Ishikawa (cell line): ENCODE data around the gene FLOT1.

Experiments used
- CEBPB ChIP-seq: IDR thresholded peaks from 2 replicates; pipeline ENCODE4 v1.6.1; 2012
- CREB1 ChIP-seq: IDR thresholded peaks from 2 replicates; pipeline ENCODE4 v1.6.1; 2012; ENCODE audit warnings: low read depth
- EGR1 ChIP-seq: IDR thresholded peaks from 2 replicates; pipeline ENCODE4 v1.6.1; 2012
- EP300 ChIP-seq: IDR thresholded peaks from 2 replicates; pipeline ENCODE4 v1.6.1; 2012; ENCODE audit warnings: borderline replicate concordance
- FOXM1 ChIP-seq: IDR thresholded peaks from 2 replicates; pipeline ENCODE4 v1.6.1; 2012; ENCODE audit warnings: low read depth, borderline replicate concordance
- MAX ChIP-seq: IDR thresholded peaks from 2 replicates; pipeline ENCODE4 v1.6.1; 2012
- NFIC ChIP-seq: IDR thresholded peaks from 2 replicates; pipeline ENCODE4 v1.6.1; 2012
- RAD21 ChIP-seq: IDR thresholded peaks from 2 replicates; pipeline ENCODE4 v1.6.1; 2012; ENCODE audit warnings: low read depth
- TAF1 ChIP-seq: IDR thresholded peaks from 2 replicates; pipeline ENCODE4 v1.6.1; 2012; ENCODE audit warnings: low read depth, mild to moderate bottlenecking
- TCF12 ChIP-seq: IDR thresholded peaks from 2 replicates; pipeline ENCODE4 v1.6.1; 2012; ENCODE audit warnings: low read depth
- TEAD4 ChIP-seq: IDR thresholded peaks from 2 replicates; pipeline ENCODE4 v1.6.1; 2012
- USF1 ChIP-seq: IDR thresholded peaks from 2 replicates; pipeline ENCODE4 v1.6.1; 2012
- YY1 ChIP-seq: IDR thresholded peaks from 2 replicates; pipeline ENCODE4 v1.6.1; 2012; ENCODE audit warnings: low read depth
- ZBTB7A ChIP-seq: IDR thresholded peaks from 2 replicates; pipeline ENCODE4 v1.6.1; 2012; ENCODE audit warnings: low read depth
- TF ChIP-seq, protein P1 (sequence below): IDR thresholded peaks from 2 replicates; pipeline ENCODE4 v1.6.1; 2012; ENCODE audit warnings: low read depth, mild to moderate bottlenecking

FLOT1 gene

GRCh38 chr6:30689985-30690384 lies 52.5 kb downstream of the FLOT1 start:
- no peak for TF ChIP-seq ZBTB7A
- TF ChIP-seq EGR1: no peak
- TF ChIP-seq CREB1: no peak
- no peak for TF ChIP-seq EP300
- no peak for TF ChIP-seq FOXM1
- no peak for TF ChIP-seq YY1
- TF ChIP-seq NFIC: no peak
- TF ChIP-seq TCF12: no peak
- TF ChIP-seq CEBPB: no peak
- no peak for TF ChIP-seq MAX
- TF ChIP-seq TAF1: no peak
- no peak for TF ChIP-seq USF1
- TF ChIP-seq, protein P1, sequence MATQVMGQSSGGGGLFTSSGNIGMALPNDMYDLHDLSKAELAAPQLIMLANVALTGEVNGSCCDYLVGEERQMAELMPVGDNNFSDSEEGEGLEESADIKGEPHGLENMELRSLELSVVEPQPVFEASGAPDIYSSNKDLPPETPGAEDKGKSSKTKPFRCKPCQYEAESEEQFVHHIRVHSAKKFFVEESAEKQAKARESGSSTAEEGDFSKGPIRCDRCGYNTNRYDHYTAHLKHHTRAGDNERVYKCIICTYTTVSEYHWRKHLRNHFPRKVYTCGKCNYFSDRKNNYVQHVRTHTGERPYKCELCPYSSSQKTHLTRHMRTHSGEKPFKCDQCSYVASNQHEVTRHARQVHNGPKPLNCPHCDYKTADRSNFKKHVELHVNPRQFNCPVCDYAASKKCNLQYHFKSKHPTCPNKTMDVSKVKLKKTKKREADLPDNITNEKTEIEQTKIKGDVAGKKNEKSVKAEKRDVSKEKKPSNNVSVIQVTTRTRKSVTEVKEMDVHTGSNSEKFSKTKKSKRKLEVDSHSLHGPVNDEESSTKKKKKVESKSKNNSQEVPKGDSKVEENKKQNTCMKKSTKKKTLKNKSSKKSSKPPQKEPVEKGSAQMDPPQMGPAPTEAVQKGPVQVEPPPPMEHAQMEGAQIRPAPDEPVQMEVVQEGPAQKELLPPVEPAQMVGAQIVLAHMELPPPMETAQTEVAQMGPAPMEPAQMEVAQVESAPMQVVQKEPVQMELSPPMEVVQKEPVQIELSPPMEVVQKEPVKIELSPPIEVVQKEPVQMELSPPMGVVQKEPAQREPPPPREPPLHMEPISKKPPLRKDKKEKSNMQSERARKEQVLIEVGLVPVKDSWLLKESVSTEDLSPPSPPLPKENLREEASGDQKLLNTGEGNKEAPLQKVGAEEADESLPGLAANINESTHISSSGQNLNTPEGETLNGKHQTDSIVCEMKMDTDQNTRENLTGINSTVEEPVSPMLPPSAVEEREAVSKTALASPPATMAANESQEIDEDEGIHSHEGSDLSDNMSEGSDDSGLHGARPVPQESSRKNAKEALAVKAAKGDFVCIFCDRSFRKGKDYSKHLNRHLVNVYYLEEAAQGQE: no peak

DNA sequence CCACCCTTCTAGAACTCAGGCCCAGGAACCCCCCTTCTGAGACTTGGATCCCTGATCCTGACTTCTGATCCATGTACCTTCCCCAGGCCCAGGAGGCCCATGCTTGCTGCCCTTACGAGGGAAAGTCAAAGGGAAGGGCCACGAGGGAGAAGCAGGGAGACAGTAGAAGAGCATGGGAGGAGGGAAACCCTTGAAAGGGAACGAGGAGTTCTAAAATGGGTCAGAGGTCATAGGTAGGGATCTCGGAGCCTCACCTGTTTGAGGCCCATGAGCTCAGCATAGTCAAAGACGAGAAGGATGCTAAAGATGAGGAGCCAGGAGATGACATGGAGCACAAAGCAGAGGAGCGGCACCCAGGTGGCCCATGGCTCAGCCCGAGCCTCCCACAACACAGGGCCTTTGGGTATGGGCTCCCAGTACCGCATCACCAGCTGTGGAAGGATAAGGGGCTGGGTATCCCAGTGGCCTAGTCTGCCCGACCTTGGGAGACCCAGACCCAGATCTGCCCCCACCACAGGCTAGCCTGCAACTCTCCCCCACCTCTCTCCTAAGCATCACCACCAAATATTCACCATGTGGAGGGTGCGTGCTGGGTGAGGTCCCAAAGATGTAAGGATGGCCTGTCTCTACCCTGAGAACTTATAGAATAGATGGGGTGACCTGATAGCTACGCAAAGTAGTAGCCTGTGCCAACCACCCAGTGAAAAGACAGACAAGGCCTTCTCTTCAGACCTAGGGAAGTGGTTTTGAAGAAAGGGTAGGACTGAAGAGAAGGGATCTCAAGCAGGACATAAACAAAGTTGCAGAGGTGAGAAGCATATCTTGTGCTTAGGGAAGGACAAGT lies 53.2 kb downstream of the FLOT1 start:
- TF ChIP-seq YY1: no peak
- TF ChIP-seq CREB1: no peak
- no peak for TF ChIP-seq TAF1
- no peak for TF ChIP-seq EGR1
- TF ChIP-seq ZBTB7A: no peak
- TF ChIP-seq, protein P1: no peak
- TF ChIP-seq EP300: no peak
- no peak for TF ChIP-seq MAX
- TF ChIP-seq TCF12: no peak
- TF ChIP-seq RAD21: no peak
- no peak for TF ChIP-seq USF1
- no peak for TF ChIP-seq FOXM1

- no peak for TF ChIP-seq TCF12
- TF ChIP-seq EGR1: no peak
- no peak for TF ChIP-seq RAD21
- TF ChIP-seq TEAD4: no peak
- TF ChIP-seq USF1: no peak
- TF ChIP-seq FOXM1: no peak
- no peak for TF ChIP-seq YY1
- no peak for TF ChIP-seq EP300
Observed at GRCh38 chr6:30688569-30688968, 53.9 kb downstream of the FLOT1 start.

DNA sequence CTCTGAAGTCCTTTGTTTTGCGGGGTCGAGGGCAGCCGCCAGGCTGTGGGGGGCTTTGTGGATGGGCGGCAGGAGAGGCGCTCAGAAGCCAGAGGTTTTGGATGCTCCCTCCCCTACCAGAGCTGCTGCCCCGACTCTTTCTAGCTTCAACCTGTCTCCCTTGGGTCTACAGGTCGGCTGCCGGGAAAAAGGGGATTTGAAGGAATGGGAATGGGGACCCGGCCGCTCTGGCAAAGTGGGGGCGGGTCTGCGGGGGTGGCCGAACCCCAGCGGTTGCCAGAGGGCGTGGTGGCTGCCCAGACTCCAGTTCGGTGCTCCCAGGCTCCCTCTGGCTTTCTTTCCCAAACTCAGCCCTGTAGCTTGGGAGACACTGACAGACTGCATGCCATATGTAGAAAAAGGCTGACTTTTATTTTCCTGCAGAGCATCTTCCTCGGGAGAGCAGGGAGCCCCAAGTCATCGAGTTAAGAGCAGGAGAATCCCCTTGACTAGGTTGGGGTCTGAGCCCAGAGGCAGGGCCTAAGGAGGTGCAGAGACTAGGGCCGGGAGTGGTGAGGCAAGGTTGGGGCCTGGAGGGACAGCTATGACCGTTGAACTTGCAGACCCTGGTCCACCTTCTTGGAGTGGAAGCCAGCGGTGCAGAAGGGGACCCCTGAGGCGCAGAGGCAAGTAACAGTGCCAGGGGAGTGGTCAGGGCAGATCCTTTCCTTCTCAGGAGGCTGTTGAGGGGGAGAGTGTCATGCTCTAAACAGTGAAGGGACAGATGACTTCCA lies 54.6 kb downstream of the FLOT1 start:
- TF ChIP-seq CEBPB (no peak), ZBTB7A (no peak), MAX (no peak; the same call in 1 of the 2 replicates), USF1 (no peak), CREB1 (no peak), TAF1 (no peak), EGR1 (peak; percentile 80)
